ENCODE data around the gene STRBP.

- no peak for TF ChIP-seq CTCF (IDR thresholded peaks at IDR 0.05)
- no peak for TF ChIP-seq POLR2A (IDR thresholded peaks at IDR 0.05)
Measured at GRCh38 chr9:123235448-123235847, 32.9 kb downstream of the STRBP start.
